CD4-positive, alpha-beta memory T cell (primary cell): ENCODE measurements around the gene PIP4K2A. TPM values are rescaled to one million over a fixed set of nuclear protein-coding genes. Genes with fewer than 3 reads are reported as not detected.

Experiments
- CTCF ChIA-PET: fragments of 350-600 bp; sonication (Branson Sonifier 250); formaldehyde crosslinking; loops from one replicate; lab custom pipeline; 2021; ENCODE audit warnings: inconsistent platforms; ENCODE audit not compliant: partially characterized antibody; lab: Charles Lee
- POLR2A ChIA-PET: fragments of 350-600 bp; sonication (Branson Sonifier 250); formaldehyde crosslinking; loops from one replicate; lab custom pipeline; 2021; ENCODE audit not compliant: partially characterized antibody; lab: Charles Lee
- DNase-seq, 5 donors: peaks; one replicate each; pipeline versions ENCODE4 v3.0.0 to v3.0.0-alpha.2; 2020 to 2022; ENCODE audit warnings: mixed read lengths in 1 of 5
- H3K27ac ChIP-seq: one replicate; pipeline ENCODE4 v1.7.0; 2013; ENCODE audit warnings: low read depth, low read length
- H3K27me3 ChIP-seq: 2 replicates; pipeline ENCODE4 v1.7.0; 2013; ENCODE audit warnings: mild to moderate bottlenecking, low read length, moderate library complexity; ENCODE audit not compliant: insufficient read depth
- H3K36me3 ChIP-seq: 2 replicates; pipeline ENCODE4 v1.7.0; 2013; ENCODE audit warnings: mild to moderate bottlenecking, low read length, moderate library complexity; ENCODE audit not compliant: insufficient read depth
- H3K4me1 ChIP-seq: 2 replicates; pipeline ENCODE4 v1.7.0; 2013; ENCODE audit warnings: mild to moderate bottlenecking, low read length, moderate library complexity; ENCODE audit not compliant: insufficient read depth
- H3K4me3 ChIP-seq, 2 donors: one replicate each; pipeline ENCODE4 v1.7.0; 2013; ENCODE audit warnings: low read length in 2 of 2, mild to moderate bottlenecking in 1 of 2
- H3K9me3 ChIP-seq, 2 donors: one replicate each; pipeline ENCODE4 v1.7.0; 2013; ENCODE audit warnings: low read length in 2 of 2, control low read depth in 1 of 2; ENCODE audit not compliant: control insufficient read depth in 1 of 2
- H3K27ac Mint-ChIP-seq, 7 donors: one replicate each; pipeline ENCODE4 v1.8.0; 2020 to 2021; ENCODE audit warnings: mixed read lengths in 7 of 7, mild to moderate bottlenecking in 6 of 7, inconsistent platforms in 3 of 7, moderate library complexity in 3 of 7
- H3K27me3 Mint-ChIP-seq, 2 donors: one replicate each; pipeline ENCODE4 v1.8.0; 2020 to 2021; ENCODE audit warnings: mixed read lengths in 2 of 2
- H3K36me3 Mint-ChIP-seq, 2 donors: one replicate each; pipeline ENCODE4 v1.8.0; 2020 to 2021; ENCODE audit warnings: mixed read lengths in 2 of 2, inconsistent platforms in 1 of 2, mild to moderate bottlenecking in 1 of 2
- H3K4me1 Mint-ChIP-seq, 4 donors: one replicate each; pipeline ENCODE4 v1.8.0; 2020 to 2021; ENCODE audit warnings: mixed read lengths in 4 of 4, mild to moderate bottlenecking in 1 of 4
- H3K4me3 Mint-ChIP-seq, 8 donors: one replicate each; pipeline ENCODE4 v1.8.0; 2020 to 2021; ENCODE audit warnings: mixed read lengths in 8 of 8, mild to moderate bottlenecking in 7 of 8, moderate library complexity in 6 of 8, inconsistent platforms in 3 of 8
- H3K9me3 Mint-ChIP-seq, 8 donors: one replicate each; pipeline ENCODE4 v1.8.0; 2020 to 2021; ENCODE audit warnings: mixed read lengths in 8 of 8, mild to moderate bottlenecking in 5 of 8, inconsistent platforms in 3 of 8, moderate library complexity in 1 of 8
- intact Hi-C: fragments of 100-400 bp; cut with micrococcal nuclease; formaldehyde crosslinking; loops from one replicate; pipeline ENCODE4 v1.15.1; 2023
- polyA plus RNA-seq, 2 donors: library from polyadenylated mRNA; unstranded; fragments of 300-500 nt; fragmentation: Illumina TruSeq; gene quantifications; one replicate each; pipeline ENCODE4 v1.2.3, GENCODE V29; 2021
- total RNA-seq, 2 experiments: library from RNA; stranded (reverse); gene quantifications; one replicate each; pipeline ENCODE4 v1.2.3, GENCODE V29; 2021

PIP4K2A gene
- total and polyA plus RNA-seq, 4 experiments from 2014 or later = 33.4 to 179 (median 129) TPM

DNA sequence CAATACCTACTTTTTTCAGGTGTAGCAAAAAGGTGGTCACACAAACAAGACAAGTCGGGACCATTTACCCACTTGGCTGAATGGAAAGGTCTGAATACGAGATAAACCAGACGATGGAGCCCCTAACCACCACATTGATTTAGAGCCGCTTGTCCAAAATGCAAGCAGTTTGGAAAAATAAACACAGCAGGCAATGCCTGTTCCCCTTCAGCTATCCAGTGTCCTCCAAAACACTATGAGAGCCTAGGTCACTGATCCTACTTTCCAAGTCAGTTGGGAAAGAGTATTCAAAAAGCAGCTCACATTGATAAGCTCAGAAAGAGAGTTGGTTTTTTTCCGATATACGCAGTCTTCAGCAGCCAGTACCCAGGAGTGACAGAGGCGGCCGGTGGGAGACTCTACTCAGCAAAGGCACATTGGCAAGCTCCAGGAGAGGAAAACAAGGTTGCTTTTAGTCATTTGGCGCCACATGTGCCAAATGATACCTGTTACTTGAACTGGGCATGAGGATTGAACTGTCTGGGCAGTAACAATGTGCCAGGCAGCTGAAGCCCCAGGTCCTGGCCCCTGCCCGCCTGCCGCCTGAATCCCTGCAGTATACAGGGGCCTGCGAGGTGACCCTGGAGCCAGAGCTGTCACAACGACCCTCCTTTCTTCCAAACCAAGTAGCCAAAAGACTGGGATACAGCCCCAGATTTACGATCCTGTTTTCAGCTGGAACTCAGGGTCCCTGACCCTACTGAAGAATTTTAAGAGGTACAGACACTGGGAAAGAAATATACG, 109.8 kb downstream of the PIP4K2A start:
- peaks cover 66 to 100% (median 80%) of the 10 kb centered on the region in 4 donors for H3K4me1 Mint-ChIP-seq
- peaks cover 44 to 58% of the 10 kb centered on the region in 2 donors for H3K36me3 Mint-ChIP-seq
- H3K4me3 Mint-ChIP-seq = peak overlapping the region in 7 of 8 donors; percentile 13 to 81 (median 64)
- H3K27ac ChIP-seq = peak overlapping the region; percentile 5
- intact Hi-C loops = no loop called here
- H3K9me3 ChIP-seq = no peaks in the 10 kb centered on the region
- POLR2A ChIA-PET = interaction anchor here (0.7 to 30.6 kb wide), 7 partner anchors 12 to 168 kb away, joined by 3 to 895 read pairs (median 8); partner anchors contain the start of gene PIP4K2A
- CTCF ChIA-PET = interaction anchor here (1.2 to 2.6 kb wide), 5 partner anchors 19 to 108 kb away, joined by 4 to 9 read pairs (median 6); no protein-coding TSS in a partner anchor
- H3K27ac Mint-ChIP-seq = peak overlapping the region; percentile 36 to 96 (median 89)
- peaks cover 0 to 2% (median 0%) of the 10 kb centered on the region in 8 donors for H3K9me3 Mint-ChIP-seq
- H3K27me3 Mint-ChIP-seq = no peaks in the 10 kb centered on the region
- no peak for DNase-seq
- no peak overlapping the region for H3K4me3 ChIP-seq
- peaks cover 15% of the 10 kb centered on the region for H3K36me3 ChIP-seq
- H3K4me1 ChIP-seq = peaks cover 96% of the 10 kb centered on the region
- H3K27me3 ChIP-seq = no peaks in the 10 kb centered on the region

DNA sequence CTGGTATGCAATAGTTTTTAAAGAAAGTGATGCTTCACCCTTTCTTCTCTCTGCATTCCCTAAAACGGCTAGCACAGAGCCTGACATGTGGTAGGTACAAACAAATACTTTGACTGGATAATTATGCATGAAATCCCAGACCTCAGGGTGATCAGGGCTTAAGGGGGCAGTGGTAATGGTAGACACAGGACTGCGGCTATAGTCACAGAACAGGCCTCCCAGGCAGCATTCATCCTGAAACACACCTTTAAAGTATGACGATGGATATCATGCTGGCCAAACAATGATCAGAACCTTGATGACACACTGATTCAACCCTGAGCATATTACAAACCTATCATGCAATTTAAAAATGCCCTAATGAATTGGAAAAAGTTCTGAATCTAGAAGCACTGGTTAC, 110.8 kb downstream of the PIP4K2A start:
- H3K4me3 ChIP-seq = no peak overlapping the region
- no peaks in the 10 kb centered on the region for H3K27me3 ChIP-seq
- POLR2A ChIA-PET = interaction anchor here (0.8 to 8.3 kb wide), 3 partner anchors 8 to 27 kb away, joined by 3 to 53 read pairs (median 6); no protein-coding TSS in a partner anchor
- Mint-ChIP-seq H3K4me3 (peak overlapping the region in 3 of 8 donors; percentile 33 to 48 (median 44)), H3K27me3 (no peaks in the 10 kb centered on the region), H3K36me3 (peaks cover 38 to 56% of the 10 kb centered on the region in 2 donors), H3K27ac (peak overlapping the region; percentile 70 to 89 (median 86)), H3K4me1 (peaks cover 65 to 100% (median 79%) of the 10 kb centered on the region in 4 donors), H3K9me3 (peaks cover 0 to 2% (median 0%) of the 10 kb centered on the region in 8 donors)
- H3K27ac ChIP-seq = no peak overlapping the region
- intact Hi-C loops = no loop called here
- peaks cover 7% of the 10 kb centered on the region for H3K36me3 ChIP-seq
- H3K9me3 ChIP-seq = no peaks in the 10 kb centered on the region
- DNase-seq = no peak
- peaks cover 96% of the 10 kb centered on the region for H3K4me1 ChIP-seq
- CTCF ChIA-PET = no interaction called here

DNA sequence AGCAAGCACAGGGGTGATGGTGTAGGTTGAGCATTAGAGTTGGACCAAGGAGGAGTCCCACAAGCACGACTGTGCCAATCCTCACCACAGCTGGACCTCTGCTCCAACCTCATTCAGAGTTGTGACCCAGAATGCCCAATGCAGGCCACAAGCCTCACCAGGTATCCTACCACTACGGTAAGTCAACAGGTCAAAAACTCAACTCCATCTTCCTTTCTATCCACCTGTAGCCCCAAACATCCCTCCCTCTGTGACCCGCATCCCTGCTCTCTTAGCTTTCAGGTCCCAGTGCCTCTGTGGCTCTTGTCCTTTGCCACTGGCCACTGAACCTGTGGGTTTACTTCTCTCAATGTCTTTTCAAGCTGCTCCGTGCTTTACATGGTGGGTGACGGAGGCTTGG, 112.8 kb downstream of the PIP4K2A start:
- peaks cover 96% of the 10 kb centered on the region for H3K4me1 ChIP-seq
- intact Hi-C loops = no loop called here
- no peaks in the 10 kb centered on the region for H3K9me3 ChIP-seq
- Mint-ChIP-seq H3K27me3 (no peaks in the 10 kb centered on the region), H3K4me3 (peak overlapping the region in 7 of 8 donors; percentile 49 to 76 (median 67)), H3K36me3 (peaks cover 28 to 60% of the 10 kb centered on the region in 2 donors), H3K9me3 (peaks cover 0 to 2% (median 0%) of the 10 kb centered on the region in 8 donors), H3K27ac (peak overlapping the region; percentile 84 to 92 (median 88)), H3K4me1 (peaks cover 71 to 100% (median 84%) of the 10 kb centered on the region in 4 donors)
- peak overlapping the region; percentile 38 for H3K27ac ChIP-seq
- no peaks in the 10 kb centered on the region for H3K27me3 ChIP-seq
- no peak for DNase-seq
- CTCF ChIA-PET = interaction anchor here (1.4 to 2.5 kb wide), 2 partner anchors 15 to 16 kb away, joined by 5 to 11 read pairs; no protein-coding TSS in a partner anchor
- H3K4me3 ChIP-seq = peak overlapping the region in 1 of 2 donors; percentile 17
- POLR2A ChIA-PET = interaction anchor here (1.0 to 8.3 kb wide), 8 partner anchors 10 to 112 kb away, joined by 3 to 53 read pairs (median 6); no protein-coding TSS in a partner anchor
- no peaks in the 10 kb centered on the region for H3K36me3 ChIP-seq

GRCh38 chr10:22599636-22600228, 114.6 kb downstream of the PIP4K2A start:
- intact Hi-C loops = loop anchor here (1.0 to 5.0 kb wide), 2 partner anchors 12 to 47 kb away; no protein-coding TSS in a partner anchor
- Histone ChIP-seq H3K27ac (no peak overlapping the region), H3K4me3 (no peak overlapping the region), H3K27me3 (no peaks in the 10 kb centered on the region), H3K9me3 (no peaks in the 10 kb centered on the region), H3K4me1 (peaks cover 87% of the 10 kb centered on the region), H3K36me3 (no peaks in the 10 kb centered on the region)
- CTCF ChIA-PET = interaction anchor here (0.7 to 2.5 kb wide), 7 partner anchors 9 to 163 kb away, joined by 3 to 11 read pairs (median 4); no protein-coding TSS in a partner anchor
- Mint-ChIP-seq H3K4me3 (peak overlapping the region in 3 of 8 donors; percentile 55 to 76 (median 67)), H3K27ac (peak overlapping the region; percentile 64 to 91 (median 87)), H3K9me3 (peaks cover 0 to 2% (median 0%) of the 10 kb centered on the region in 8 donors), H3K27me3 (no peaks in the 10 kb centered on the region), H3K4me1 (peaks cover 63 to 99% (median 82%) of the 10 kb centered on the region in 4 donors), H3K36me3 (peaks cover 26 to 63% of the 10 kb centered on the region in 2 donors)
- POLR2A ChIA-PET = interaction anchor here (0.6 to 8.3 kb wide), 9 partner anchors 9 to 1059 kb away, joined by 3 to 53 read pairs (median 4); no protein-coding TSS in a partner anchor
- DNase-seq = no peak

GRCh38 chr10:22599048-22599561, 115.3 kb downstream of the PIP4K2A start:
- no peak overlapping the region for H3K4me3 ChIP-seq
- no peak for DNase-seq
- peaks cover 26 to 66% of the 10 kb centered on the region in 2 donors for H3K36me3 Mint-ChIP-seq
- peaks cover 59 to 96% (median 79%) of the 10 kb centered on the region in 4 donors for H3K4me1 Mint-ChIP-seq
- no peak overlapping the region for H3K27ac ChIP-seq
- ChIA-PET POLR2A (interaction anchor here (0.6 to 8.3 kb wide), 6 partner anchors 9 to 1059 kb away, joined by 3 to 53 read pairs (median 5); no protein-coding TSS in a partner anchor), CTCF (interaction anchor here (0.7 to 2.5 kb wide), 7 partner anchors 9 to 162 kb away, joined by 3 to 11 read pairs (median 4); no protein-coding TSS in a partner anchor)
- intact Hi-C loops = loop anchor here (1.0 to 5.0 kb wide), 2 partner anchors 12 to 47 kb away; no protein-coding TSS in a partner anchor
- H3K4me1 ChIP-seq = peaks cover 86% of the 10 kb centered on the region
- no peaks in the 10 kb centered on the region for H3K27me3 Mint-ChIP-seq
- H3K9me3 Mint-ChIP-seq = peaks cover 0 to 2% (median 0%) of the 10 kb centered on the region in 8 donors
- H3K27ac Mint-ChIP-seq = peak overlapping the region; percentile 58 to 91 (median 84)
- no peaks in the 10 kb centered on the region for H3K9me3 ChIP-seq
- peak overlapping the region in 4 of 8 donors; percentile 2 to 64 (median 52) for H3K4me3 Mint-ChIP-seq
- H3K36me3 ChIP-seq = no peaks in the 10 kb centered on the region
- no peaks in the 10 kb centered on the region for H3K27me3 ChIP-seq

DNA sequence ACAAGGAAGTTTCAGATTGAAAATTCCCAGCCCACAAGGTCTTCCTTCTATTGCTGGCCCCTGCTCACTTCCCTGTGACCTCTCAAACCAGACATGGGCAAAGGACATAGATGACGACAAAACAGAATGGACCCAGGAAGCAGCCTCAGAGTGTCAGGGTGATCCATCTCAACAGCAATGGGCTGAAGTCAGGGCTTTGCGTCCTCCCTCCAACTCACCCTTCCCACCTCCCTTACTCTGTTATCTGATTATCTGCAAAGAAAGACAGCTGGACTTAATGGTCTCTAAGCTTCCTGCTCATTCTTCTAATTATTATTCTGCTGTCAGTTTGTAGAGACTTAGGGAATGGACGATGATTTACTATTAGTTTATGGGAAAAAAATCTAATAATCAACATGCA, 115.9 kb downstream of the PIP4K2A start:
- no peak for DNase-seq
- Histone ChIP-seq H3K27me3 (no peaks in the 10 kb centered on the region), H3K4me3 (no peak overlapping the region), H3K27ac (no peak overlapping the region), H3K36me3 (no peaks in the 10 kb centered on the region), H3K4me1 (peaks cover 84% of the 10 kb centered on the region), H3K9me3 (no peaks in the 10 kb centered on the region)
- ChIA-PET CTCF (no interaction called here), POLR2A (interaction anchor here (1.0 to 8.3 kb wide), 2 partner anchors 13 to 17 kb away, joined by 3 to 53 read pairs; no protein-coding TSS in a partner anchor)
- Mint-ChIP-seq H3K4me3 (peak overlapping the region in 3 of 8 donors; percentile 31 to 85 (median 64)), H3K36me3 (peaks cover 28 to 63% of the 10 kb centered on the region in 2 donors), H3K27ac (peak overlapping the region; percentile 58 to 90 (median 76)), H3K27me3 (no peaks in the 10 kb centered on the region), H3K9me3 (peaks cover 0 to 2% (median 0%) of the 10 kb centered on the region in 8 donors), H3K4me1 (peaks cover 59 to 95% (median 78%) of the 10 kb centered on the region in 4 donors)
- intact Hi-C loops = loop anchor here (5.0 kb wide), 1 partner anchor 46 kb away; no protein-coding TSS in a partner anchor
